Measurements from ENCODE around the gene FTO. TPM values are rescaled to one million over a fixed set of nuclear protein-coding genes. Genes with fewer than 3 reads are reported as not detected.

Gene FTO
- total RNA-seq, 1 experiment from 2014 or later: 57.4 TPM

- ATAC-seq: no peak
- no peaks in the 10 kb centered on the region for H3K36me3 Mint-ChIP-seq
- CTCF ChIA-PET: interaction anchor here (1.3 kb wide), 1 partner anchor 208 kb away, joined by 4 read pairs; no protein-coding TSS in a partner anchor
- no peak for DNase-seq (ENCODE audit: low spot score)
- peaks cover 16% of the 10 kb centered on the region for H3K4me1 Mint-ChIP-seq
- no peak overlapping the region for H3K4me3 Mint-ChIP-seq
- no peaks in the 10 kb centered on the region; the same call in 1 of the 2 replicates for H3K27me3 Mint-ChIP-seq (ENCODE audit: low read depth)
- TF ChIP-seq PRDM15 (CRISPR knock-in tag; IDR thresholded peaks at IDR 0.05) (no peak), CREB1 (CRISPR knock-in tag; IDR thresholded peaks at IDR 0.05) (no peak), MXD4 (CRISPR knock-in tag; IDR thresholded peaks at IDR 0.05; ENCODE audit: borderline replicate concordance) (no peak), GTF2I (CRISPR knock-in tag; conservative IDR thresholded peaks at IDR 0.05) (no peak), ZNF423 (CRISPR knock-in tag; IDR thresholded peaks at IDR 0.05) (no peak), CBFB (CRISPR knock-in tag; IDR thresholded peaks at IDR 0.05; ENCODE audit: low read depth) (no peak), OVOL2 (CRISPR knock-in tag; IDR thresholded peaks at IDR 0.05; ENCODE audit: borderline replicate concordance) (no peak), NR2C2 (CRISPR knock-in tag; IDR thresholded peaks at IDR 0.05) (no peak), FOXP1 (CRISPR knock-in tag; IDR thresholded peaks at IDR 0.05; ENCODE audit: borderline replicate concordance) (no peak), GRHL2 (CRISPR knock-in tag; IDR thresholded peaks at IDR 0.05; ENCODE audit: insufficient replicate concordance, severe bottlenecking) (no peak), NFATC4 (CRISPR knock-in tag; IDR thresholded peaks at IDR 0.05) (no peak)
- TF ChIP-seq, protein P1, sequence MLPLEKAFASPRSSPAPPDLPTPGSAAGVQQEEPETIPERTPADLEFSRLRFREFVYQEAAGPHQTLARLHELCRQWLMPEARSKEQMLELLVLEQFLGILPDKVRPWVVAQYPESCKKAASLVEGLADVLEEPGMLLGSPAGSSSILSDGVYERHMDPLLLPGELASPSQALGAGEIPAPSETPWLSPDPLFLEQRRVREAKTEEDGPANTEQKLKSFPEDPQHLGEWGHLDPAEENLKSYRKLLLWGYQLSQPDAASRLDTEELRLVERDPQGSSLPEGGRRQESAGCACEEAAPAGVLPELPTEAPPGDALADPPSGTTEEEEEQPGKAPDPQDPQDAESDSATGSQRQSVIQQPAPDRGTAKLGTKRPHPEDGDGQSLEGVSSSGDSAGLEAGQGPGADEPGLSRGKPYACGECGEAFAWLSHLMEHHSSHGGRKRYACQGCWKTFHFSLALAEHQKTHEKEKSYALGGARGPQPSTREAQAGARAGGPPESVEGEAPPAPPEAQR (CRISPR knock-in tag; IDR thresholded peaks at IDR 0.05): no peak
- TF ChIP-seq, protein P2, sequence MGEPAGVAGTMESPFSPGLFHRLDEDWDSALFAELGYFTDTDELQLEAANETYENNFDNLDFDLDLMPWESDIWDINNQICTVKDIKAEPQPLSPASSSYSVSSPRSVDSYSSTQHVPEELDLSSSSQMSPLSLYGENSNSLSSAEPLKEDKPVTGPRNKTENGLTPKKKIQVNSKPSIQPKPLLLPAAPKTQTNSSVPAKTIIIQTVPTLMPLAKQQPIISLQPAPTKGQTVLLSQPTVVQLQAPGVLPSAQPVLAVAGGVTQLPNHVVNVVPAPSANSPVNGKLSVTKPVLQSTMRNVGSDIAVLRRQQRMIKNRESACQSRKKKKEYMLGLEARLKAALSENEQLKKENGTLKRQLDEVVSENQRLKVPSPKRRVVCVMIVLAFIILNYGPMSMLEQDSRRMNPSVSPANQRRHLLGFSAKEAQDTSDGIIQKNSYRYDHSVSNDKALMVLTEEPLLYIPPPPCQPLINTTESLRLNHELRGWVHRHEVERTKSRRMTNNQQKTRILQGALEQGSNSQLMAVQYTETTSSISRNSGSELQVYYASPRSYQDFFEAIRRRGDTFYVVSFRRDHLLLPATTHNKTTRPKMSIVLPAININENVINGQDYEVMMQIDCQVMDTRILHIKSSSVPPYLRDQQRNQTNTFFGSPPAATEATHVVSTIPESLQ (CRISPR knock-in tag; IDR thresholded peaks at IDR 0.05): no peak
- TF ChIP-seq, protein P3, sequence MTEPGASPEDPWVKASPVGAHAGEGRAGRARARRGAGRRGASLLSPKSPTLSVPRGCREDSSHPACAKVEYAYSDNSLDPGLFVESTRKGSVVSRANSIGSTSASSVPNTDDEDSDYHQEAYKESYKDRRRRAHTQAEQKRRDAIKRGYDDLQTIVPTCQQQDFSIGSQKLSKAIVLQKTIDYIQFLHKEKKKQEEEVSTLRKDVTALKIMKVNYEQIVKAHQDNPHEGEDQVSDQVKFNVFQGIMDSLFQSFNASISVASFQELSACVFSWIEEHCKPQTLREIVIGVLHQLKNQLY (CRISPR knock-in tag; IDR thresholded peaks at IDR 0.05): no peak
- TF ChIP-seq, protein P4, sequence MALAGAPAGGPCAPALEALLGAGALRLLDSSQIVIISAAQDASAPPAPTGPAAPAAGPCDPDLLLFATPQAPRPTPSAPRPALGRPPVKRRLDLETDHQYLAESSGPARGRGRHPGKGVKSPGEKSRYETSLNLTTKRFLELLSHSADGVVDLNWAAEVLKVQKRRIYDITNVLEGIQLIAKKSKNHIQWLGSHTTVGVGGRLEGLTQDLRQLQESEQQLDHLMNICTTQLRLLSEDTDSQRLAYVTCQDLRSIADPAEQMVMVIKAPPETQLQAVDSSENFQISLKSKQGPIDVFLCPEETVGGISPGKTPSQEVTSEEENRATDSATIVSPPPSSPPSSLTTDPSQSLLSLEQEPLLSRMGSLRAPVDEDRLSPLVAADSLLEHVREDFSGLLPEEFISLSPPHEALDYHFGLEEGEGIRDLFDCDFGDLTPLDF (CRISPR knock-in tag; IDR thresholded peaks at IDR 0.05): no peak
- TF ChIP-seq, protein P5, sequence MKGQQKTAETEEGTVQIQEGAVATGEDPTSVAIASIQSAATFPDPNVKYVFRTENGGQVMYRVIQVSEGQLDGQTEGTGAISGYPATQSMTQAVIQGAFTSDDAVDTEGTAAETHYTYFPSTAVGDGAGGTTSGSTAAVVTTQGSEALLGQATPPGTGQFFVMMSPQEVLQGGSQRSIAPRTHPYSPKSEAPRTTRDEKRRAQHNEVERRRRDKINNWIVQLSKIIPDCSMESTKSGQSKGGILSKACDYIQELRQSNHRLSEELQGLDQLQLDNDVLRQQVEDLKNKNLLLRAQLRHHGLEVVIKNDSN (CRISPR knock-in tag; IDR thresholded peaks at IDR 0.05): no peak
- H3K9me3 Mint-ChIP-seq: peaks cover 3% of the 10 kb centered on the region; the same call in 1 of the 2 replicates
- 0 out of 2 replicates have a peak overlapping the region, but pooled peaks have one; percentile 5 for H3K27ac Mint-ChIP-seq
- POLR2A ChIA-PET: no interaction called here
Measured at GRCh38 chr16:53757971-53758609, 54.1 kb downstream of the FTO start.
